ENCODE data around the gene CHMP5. TPM values are rescaled to one million over a fixed set of nuclear protein-coding genes. Genes with fewer than 3 reads are reported as not detected.

The CHMP5 gene
- total and polyA plus RNA-seq, 4 experiments from 2014 or later, result 32.3 to 59.9 (median 39.7) TPM

DNA sequence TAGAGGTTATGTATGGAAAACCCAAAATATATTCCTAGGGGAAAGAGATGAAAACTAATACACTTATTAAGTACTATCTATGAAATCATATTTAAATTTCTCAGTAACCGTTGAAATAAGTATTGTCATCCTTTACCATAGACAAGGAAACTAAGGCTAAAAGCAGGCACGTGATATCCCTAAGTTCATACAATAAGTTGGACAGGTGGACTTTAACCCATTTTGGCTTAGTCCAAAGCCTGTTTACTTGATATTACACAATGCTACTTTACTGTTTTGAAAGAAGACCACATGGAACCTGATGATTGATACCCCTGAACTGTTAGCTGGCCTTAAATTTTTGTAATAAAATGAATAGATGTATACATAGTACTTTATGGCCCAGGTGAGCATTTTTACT is 28.9 kb downstream of the CHMP5 start:
- peaks cover 90% of the 10 kb centered on the region for H3K4me1 ChIP-seq (ENCODE audit: insufficient read depth, low read length)
- H3K9me3 Mint-ChIP-seq, result peaks cover 0 to 7% (median 0%) of the 10 kb centered on the region in 8 donors
- H3K36me3 ChIP-seq (ENCODE audit: insufficient read depth, low read length), result peaks cover 35% of the 10 kb centered on the region
- no peaks in the 10 kb centered on the region for H3K27me3 ChIP-seq (ENCODE audit: insufficient read depth, low read length)
- peak overlapping the region in 3 of 8 donors; percentile 19 to 57 (median 50) for H3K4me3 Mint-ChIP-seq
- no peaks in the 10 kb centered on the region for H3K27me3 Mint-ChIP-seq
- ChIA-PET POLR2A (ENCODE audit: partially characterized antibody) (no interaction called here), CTCF (ENCODE audit: partially characterized antibody) (no interaction called here)
- intact Hi-C loops (cut with micrococcal nuclease), result loop anchor here (5.0 kb wide), 2 partner anchors 154 to 754 kb away; partner anchors contain the start of genes AQP3 and UBAP2
- H3K36me3 Mint-ChIP-seq, result peaks cover 48 to 79% of the 10 kb centered on the region in 2 donors
- no peaks in the 10 kb centered on the region for H3K9me3 ChIP-seq (ENCODE audit: control insufficient read depth in 1 of 2, low read length in 2 of 2)
- H3K4me3 ChIP-seq (ENCODE audit: low read length in 2 of 2), result no peak overlapping the region
- peak overlapping the region in 5 of 7 donors; percentile 0 to 96 (median 25) for H3K27ac Mint-ChIP-seq
- no peak overlapping the region for H3K27ac ChIP-seq (ENCODE audit: low read depth, low read length)
- no peak for DNase-seq
- H3K4me1 Mint-ChIP-seq, result peaks cover 53 to 90% (median 73%) of the 10 kb centered on the region in 4 donors

DNA sequence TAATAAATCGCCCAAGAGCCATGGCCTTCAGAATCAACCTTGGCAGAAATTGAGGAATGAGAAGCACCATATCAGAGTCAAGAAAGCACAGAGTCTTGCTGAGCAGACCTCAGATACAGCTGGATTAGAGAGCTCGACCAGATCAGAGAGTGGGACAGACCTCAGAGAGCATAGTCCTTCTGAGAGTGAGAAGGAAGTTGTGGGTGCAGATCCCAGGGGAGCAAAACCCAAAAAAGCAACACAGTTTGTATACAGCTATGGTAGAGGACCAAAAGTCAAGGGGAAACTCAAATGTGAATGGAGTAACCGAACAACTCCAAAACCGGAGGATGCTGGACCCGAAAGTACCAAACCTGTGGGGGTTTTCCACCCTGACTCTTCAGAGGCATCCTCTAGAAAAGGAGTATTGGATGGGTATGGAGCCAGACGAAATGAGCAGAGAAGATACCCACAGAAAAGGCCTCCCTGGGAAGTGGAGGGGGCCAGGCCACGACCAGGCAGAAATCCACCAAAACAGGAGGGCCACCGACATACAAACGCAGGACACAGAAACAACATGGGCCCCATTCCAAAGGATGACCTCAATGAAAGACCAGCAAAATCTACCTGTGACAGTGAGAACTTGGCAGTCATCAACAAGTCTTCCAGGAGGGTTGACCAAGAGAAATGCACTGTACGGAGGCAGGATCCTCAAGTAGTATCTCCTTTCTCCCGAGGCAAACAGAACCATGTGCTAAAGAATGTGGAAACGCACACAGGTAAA is 30.0 kb downstream of the CHMP5 start:
- H3K27ac Mint-ChIP-seq, result peak overlapping the region in 6 of 7 donors; percentile 6 to 89 (median 40)
- Histone ChIP-seq H3K4me1 (ENCODE audit: insufficient read depth, low read length) (peaks cover 93% of the 10 kb centered on the region), H3K9me3 (ENCODE audit: control insufficient read depth in 1 of 2, low read length in 2 of 2) (no peaks in the 10 kb centered on the region), H3K4me3 (ENCODE audit: low read length in 2 of 2) (no peak overlapping the region), H3K27me3 (ENCODE audit: insufficient read depth, low read length) (no peaks in the 10 kb centered on the region), H3K36me3 (ENCODE audit: insufficient read depth, low read length) (peaks cover 42% of the 10 kb centered on the region), H3K27ac (ENCODE audit: low read depth, low read length) (no peak overlapping the region)
- DNase-seq, result no peak
- no peaks in the 10 kb centered on the region for H3K27me3 Mint-ChIP-seq
- CTCF ChIA-PET (ENCODE audit: partially characterized antibody), result no interaction called here
- peaks cover 0 to 7% (median 0%) of the 10 kb centered on the region in 8 donors for H3K9me3 Mint-ChIP-seq
- peak overlapping the region in 5 of 8 donors; percentile 26 to 69 (median 36) for H3K4me3 Mint-ChIP-seq
- POLR2A ChIA-PET (ENCODE audit: partially characterized antibody), result no interaction called here
- H3K36me3 Mint-ChIP-seq, result peaks cover 48 to 89% of the 10 kb centered on the region in 2 donors
- peaks cover 59 to 98% (median 82%) of the 10 kb centered on the region in 4 donors for H3K4me1 Mint-ChIP-seq
- intact Hi-C loops (cut with micrococcal nuclease), result loop anchor here (5.0 kb wide), 2 partner anchors 152 to 752 kb away; partner anchors contain the start of genes AQP3 and UBAP2

DNA sequence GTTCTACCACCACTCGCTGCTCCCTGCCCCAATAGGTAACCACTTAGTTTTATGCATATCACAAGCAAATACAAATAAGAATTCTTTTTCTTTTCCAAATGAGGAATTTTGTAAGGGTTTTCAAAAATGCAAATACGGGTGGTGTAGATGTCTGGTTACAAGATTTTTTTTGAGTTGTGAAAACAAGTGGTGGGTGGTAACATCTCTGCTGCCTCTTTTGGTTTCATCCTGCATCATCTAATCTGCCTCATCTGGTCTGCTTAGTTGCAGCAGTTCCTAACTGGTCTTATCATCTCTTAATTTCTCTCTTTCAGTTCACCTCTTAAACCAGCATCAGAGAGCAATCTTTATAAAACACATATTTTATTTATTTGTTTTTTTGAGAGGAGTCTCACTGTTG is 30.7 kb downstream of the CHMP5 start:
- no peaks in the 10 kb centered on the region for H3K27me3 Mint-ChIP-seq
- Histone ChIP-seq H3K4me3 (ENCODE audit: low read length in 2 of 2) (no peak overlapping the region), H3K27me3 (ENCODE audit: insufficient read depth, low read length) (no peaks in the 10 kb centered on the region), H3K27ac (ENCODE audit: low read depth, low read length) (no peak overlapping the region), H3K9me3 (ENCODE audit: control insufficient read depth in 1 of 2, low read length in 2 of 2) (no peaks in the 10 kb centered on the region), H3K4me1 (ENCODE audit: insufficient read depth, low read length) (peaks cover 96% of the 10 kb centered on the region), H3K36me3 (ENCODE audit: insufficient read depth, low read length) (peaks cover 48% of the 10 kb centered on the region)
- intact Hi-C loops (cut with micrococcal nuclease), result no loop called here
- no peak for DNase-seq
- POLR2A ChIA-PET (ENCODE audit: partially characterized antibody), result no interaction called here
- H3K27ac Mint-ChIP-seq, result peak overlapping the region in 4 of 7 donors; percentile 47 to 81 (median 68)
- H3K4me3 Mint-ChIP-seq, result peak overlapping the region in 6 of 8 donors; percentile 29 to 69 (median 34)
- H3K9me3 Mint-ChIP-seq, result peaks cover 0 to 4% (median 0%) of the 10 kb centered on the region in 8 donors
- peaks cover 48 to 89% of the 10 kb centered on the region in 2 donors for H3K36me3 Mint-ChIP-seq
- H3K4me1 Mint-ChIP-seq, result peaks cover 62 to 96% (median 82%) of the 10 kb centered on the region in 4 donors
- CTCF ChIA-PET (ENCODE audit: partially characterized antibody), result no interaction called here

DNA sequence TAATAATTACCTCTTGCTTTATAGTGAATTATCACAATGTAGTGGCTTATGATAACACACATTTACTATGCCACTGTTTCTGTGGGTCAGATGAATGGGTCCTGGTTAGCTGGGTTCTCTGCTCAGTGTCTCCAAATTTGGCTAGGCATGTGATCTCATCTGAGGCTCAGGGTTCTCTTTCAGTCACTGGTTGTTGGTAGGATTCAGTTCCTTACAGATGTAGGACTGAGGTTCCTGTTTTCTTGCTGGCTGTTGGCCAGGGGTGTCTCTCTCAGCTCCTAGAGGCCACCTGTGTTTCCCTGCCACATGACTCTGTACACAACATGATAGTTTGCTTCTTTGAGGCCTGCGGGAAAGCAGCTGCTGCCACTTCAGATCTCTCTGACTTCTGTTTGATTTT is 32.6 kb downstream of the CHMP5 start:
- Mint-ChIP-seq H3K4me1 (peaks cover 53 to 84% (median 72%) of the 10 kb centered on the region in 4 donors), H3K36me3 (peaks cover 42 to 83% of the 10 kb centered on the region in 2 donors), H3K27me3 (no peaks in the 10 kb centered on the region), H3K4me3 (peak overlapping the region in 7 of 8 donors; percentile 2 to 74 (median 28)), H3K27ac (peak overlapping the region; percentile 4 to 74 (median 63)), H3K9me3 (peaks cover 0 to 2% (median 0%) of the 10 kb centered on the region in 8 donors)
- no peak overlapping the region for H3K4me3 ChIP-seq (ENCODE audit: low read length in 2 of 2)
- H3K36me3 ChIP-seq (ENCODE audit: insufficient read depth, low read length), result peaks cover 61% of the 10 kb centered on the region
- ChIA-PET POLR2A (ENCODE audit: partially characterized antibody) (interaction anchor here (1.5 kb wide), 1 partner anchor 7 kb away, joined by 4 read pairs; the partner anchor contains the start of gene NFX1), CTCF (ENCODE audit: partially characterized antibody) (interaction anchor here (1.1 to 1.2 kb wide), 2 partner anchors 10 to 76 kb away, joined by 3 to 9 read pairs; no protein-coding TSS in a partner anchor)
- no peaks in the 10 kb centered on the region for H3K27me3 ChIP-seq (ENCODE audit: insufficient read depth, low read length)
- no peak for DNase-seq
- no peak overlapping the region for H3K27ac ChIP-seq (ENCODE audit: low read depth, low read length)
- no peaks in the 10 kb centered on the region for H3K9me3 ChIP-seq (ENCODE audit: control insufficient read depth in 1 of 2, low read length in 2 of 2)
- intact Hi-C loops (cut with micrococcal nuclease), result no loop called here
- peaks cover 78% of the 10 kb centered on the region for H3K4me1 ChIP-seq (ENCODE audit: insufficient read depth, low read length)

GRCh38 chr9:33300546-33300945 is 35.7 kb downstream of the CHMP5 start:
- Mint-ChIP-seq H3K36me3 (peaks cover 35 to 67% of the 10 kb centered on the region in 2 donors), H3K4me1 (peaks cover 36 to 54% (median 45%) of the 10 kb centered on the region in 4 donors)

GRCh38 chr9:33304362-33304761 is 39.5 kb downstream of the CHMP5 start:
- ChIA-PET POLR2A (ENCODE audit: partially characterized antibody) (interaction anchor here (1.4 to 4.7 kb wide), 2 partner anchors 14 to 38 kb away, joined by 3 to 21 read pairs; partner anchors contain the start of gene NFX1), CTCF (ENCODE audit: partially characterized antibody) (no interaction called here)
- Histone ChIP-seq H3K4me1 (ENCODE audit: insufficient read depth, low read length) (peaks cover 9% of the 10 kb centered on the region), H3K27me3 (ENCODE audit: insufficient read depth, low read length) (no peaks in the 10 kb centered on the region), H3K4me3 (ENCODE audit: low read length in 2 of 2) (no peak overlapping the region), H3K27ac (ENCODE audit: low read depth, low read length) (no peak overlapping the region), H3K9me3 (ENCODE audit: control insufficient read depth in 1 of 2, low read length in 2 of 2) (no peaks in the 10 kb centered on the region), H3K36me3 (ENCODE audit: insufficient read depth, low read length) (peaks cover 80% of the 10 kb centered on the region)
- no peak overlapping the region for H3K27ac Mint-ChIP-seq
- peaks cover 6 to 18% (median 11%) of the 10 kb centered on the region in 4 donors for H3K4me1 Mint-ChIP-seq
- H3K4me3 Mint-ChIP-seq, result no peak overlapping the region
- intact Hi-C loops (cut with micrococcal nuclease), result no loop called here
- DNase-seq, result no peak
- H3K9me3 Mint-ChIP-seq, result peaks cover 0 to 2% (median 0%) of the 10 kb centered on the region in 8 donors
- H3K36me3 Mint-ChIP-seq, result peaks cover 13 to 50% of the 10 kb centered on the region in 2 donors
- H3K27me3 Mint-ChIP-seq, result no peaks in the 10 kb centered on the region

More at GRCh38 chr9:33300546-33300945, 35.7 kb downstream of the CHMP5 start:
- no peaks in the 10 kb centered on the region for H3K27me3 Mint-ChIP-seq
- Histone ChIP-seq H3K27ac (ENCODE audit: low read depth, low read length) (no peak overlapping the region), H3K4me3 (ENCODE audit: low read length in 2 of 2) (no peak overlapping the region), H3K4me1 (ENCODE audit: insufficient read depth, low read length) (peaks cover 47% of the 10 kb centered on the region), H3K9me3 (ENCODE audit: control insufficient read depth in 1 of 2, low read length in 2 of 2) (no peaks in the 10 kb centered on the region), H3K36me3 (ENCODE audit: insufficient read depth, low read length) (peaks cover 76% of the 10 kb centered on the region), H3K27me3 (ENCODE audit: insufficient read depth, low read length) (no peaks in the 10 kb centered on the region)
- DNase-seq, result no peak
- peak overlapping the region in 2 of 7 donors; percentile 48 to 64 for H3K27ac Mint-ChIP-seq
- intact Hi-C loops (cut with micrococcal nuclease), result no loop called here
- H3K4me3 Mint-ChIP-seq, result peak overlapping the region in 1 of 8 donors; percentile 40
- ChIA-PET POLR2A (ENCODE audit: partially characterized antibody) (interaction anchor here (4.7 kb wide), 1 partner anchor 10 kb away, joined by 21 read pairs; the partner anchor contains the start of gene NFX1), CTCF (ENCODE audit: partially characterized antibody) (interaction anchor here (0.5 to 2.5 kb wide), 3 partner anchors 14 to 151 kb away, joined by 3 to 10 read pairs (median 3); partner anchors contain the start of gene AQP3)
- peaks cover 0 to 2% (median 0%) of the 10 kb centered on the region in 8 donors for H3K9me3 Mint-ChIP-seq

- Histone ChIP-seq H3K27ac (ENCODE audit: low read depth, low read length) (no peak overlapping the region), H3K4me3 (ENCODE audit: low read length in 2 of 2) (no peak overlapping the region), H3K4me1 (ENCODE audit: insufficient read depth, low read length) (no peaks in the 10 kb centered on the region), H3K36me3 (ENCODE audit: insufficient read depth, low read length) (peaks cover 80% of the 10 kb centered on the region), H3K27me3 (ENCODE audit: insufficient read depth, low read length) (no peaks in the 10 kb centered on the region), H3K9me3 (ENCODE audit: control insufficient read depth in 1 of 2, low read length in 2 of 2) (no peaks in the 10 kb centered on the region)
- Mint-ChIP-seq H3K36me3 (peaks cover 21 to 50% of the 10 kb centered on the region in 2 donors), H3K27me3 (no peaks in the 10 kb centered on the region), H3K4me1 (peaks cover 1 to 6% (median 2%) of the 10 kb centered on the region in 4 donors), H3K4me3 (no peak overlapping the region), H3K27ac (no peak overlapping the region), H3K9me3 (peaks cover 0 to 2% (median 0%) of the 10 kb centered on the region in 8 donors)
- ChIA-PET CTCF (ENCODE audit: partially characterized antibody) (interaction anchor here (1.0 kb wide), 1 partner anchor 19 kb away, joined by 3 read pairs; no protein-coding TSS in a partner anchor), POLR2A (ENCODE audit: partially characterized antibody) (no interaction called here)
- no peak for DNase-seq
- intact Hi-C loops (cut with micrococcal nuclease), result no loop called here
Observed at GRCh38 chr9:33306037-33306436, 41.2 kb downstream of the CHMP5 start.
